Urothelium cell line (cell line): Measurements from ENCODE around the gene TEN1.
"Not testable (repeated sequence)": the region's sequence is repeated elsewhere in the genome, so short reads cannot be mapped to it uniquely, and the experiment has no call there.

Experiments used
- DNase-seq: peaks from one replicate; pipeline ENCODE4 v3.0.0; 2011; ENCODE audit warnings: low spot score, mixed read lengths
- FAIRE-seq: peaks from 2 replicates; lab custom pipeline; 2011; peaks lifted over from hg19 to GRCh38; lab: Jason Lieb, UNC

TEN1 gene, protein sequence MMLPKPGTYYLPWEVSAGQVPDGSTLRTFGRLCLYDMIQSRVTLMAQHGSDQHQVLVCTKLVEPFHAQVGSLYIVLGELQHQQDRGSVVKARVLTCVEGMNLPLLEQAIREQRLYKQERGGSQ

GRCh38 chr17:75978938-75979704, at the start of gene TEN1, which contains the start of gene ACOX1:
TEN1 (plus strand) TSS chr17:75979240; CDS start chr17:75986193, 6,953 bp downstream.
ACOX1 (minus strand) TSS chr17:75979166; CDS start chr17:75979073, 93 bp downstream.
- DNase-seq (peak; percentile 99), FAIRE-seq (peak; percentile 50)

GRCh38 chr17:75931062-75931461, 48.0 kb upstream of the TEN1 start:
- FAIRE-seq = no peak
- no peak for DNase-seq

DNA sequence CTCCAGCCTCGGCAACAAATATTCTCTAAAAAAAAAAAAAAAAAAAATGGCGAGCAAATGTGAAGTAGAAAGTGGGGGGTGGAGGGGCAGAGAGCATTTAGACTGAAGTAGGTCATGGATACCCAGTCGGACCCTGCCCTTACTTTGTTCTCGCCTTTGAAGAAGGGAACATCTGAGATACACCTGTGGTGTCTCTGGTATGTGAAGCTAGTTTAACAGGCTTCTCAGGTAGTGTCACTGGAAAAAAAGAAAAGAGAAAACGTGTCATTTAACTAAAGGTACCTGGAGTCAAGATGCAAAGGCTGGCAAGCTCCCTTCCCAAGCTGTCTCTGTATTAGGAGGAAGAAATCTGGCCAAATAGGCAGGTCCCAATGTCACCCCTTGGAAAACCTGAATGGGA, 46.2 kb upstream of the TEN1 start:
- no peak for FAIRE-seq
- no peak for DNase-seq

GRCh38 chr17:75933808-75934207, 45.2 kb upstream of the TEN1 start:
- no peak for DNase-seq
- peak; percentile 23 for FAIRE-seq

GRCh38 chr17:75937652-75938051, 41.4 kb upstream of the TEN1 start:
- no peak for FAIRE-seq
- no peak for DNase-seq

GRCh38 chr17:75940727-75941441, 38.2 kb upstream of the TEN1 start, which contains the start of gene FBF1:
FBF1 (minus strand) TSS chr17:75941042; CDS start chr17:75938149, 2,893 bp downstream.
- FAIRE-seq (peak; percentile 98), DNase-seq (peak; percentile 100)

DNA sequence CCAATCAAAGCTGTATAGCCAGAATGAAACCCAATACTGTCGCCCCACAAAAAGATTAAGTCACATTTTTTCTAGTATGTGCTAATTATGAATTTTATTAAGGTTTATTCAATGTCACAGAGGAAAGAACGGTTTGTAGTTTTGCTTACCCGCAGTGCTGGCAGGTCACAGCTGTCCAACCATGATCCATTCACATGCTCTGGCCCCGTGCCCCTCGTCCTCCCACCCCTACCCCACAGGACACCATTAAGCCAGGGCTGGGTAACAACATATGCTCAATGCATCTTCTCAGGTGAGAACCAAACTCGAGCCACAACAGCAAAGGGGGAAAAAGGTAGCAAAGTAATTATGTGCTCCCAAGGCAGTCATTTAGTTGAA, 37.6 kb upstream of the TEN1 start:
- no peak for DNase-seq
- FAIRE-seq = peak; percentile 20

DNA sequence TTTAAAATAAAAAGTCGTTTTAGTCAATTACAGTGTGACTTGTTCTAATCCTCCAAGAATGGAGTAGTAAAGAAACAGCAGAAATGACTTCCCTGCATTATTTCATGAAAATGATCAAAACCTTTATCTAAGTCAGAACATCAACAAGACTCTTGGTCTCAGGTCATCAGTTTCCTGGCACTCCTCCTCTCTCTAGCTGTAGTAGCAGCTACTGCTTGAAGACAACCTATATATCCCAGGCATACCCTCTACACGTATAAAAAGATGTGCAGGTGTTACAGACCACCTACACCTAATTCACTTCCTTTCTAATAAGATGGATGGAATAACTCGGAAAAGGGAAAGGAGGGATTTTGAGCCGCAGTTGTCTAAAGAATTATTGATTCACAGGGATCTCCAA, 36.6 kb upstream of the TEN1 start:
- DNase-seq (no peak), FAIRE-seq (no peak)

- DNase-seq = no peak
Measured at GRCh38 chr17:75943491-75943890, 35.5 kb upstream of the TEN1 start.

GRCh38 chr17:75945211-75945610, 33.8 kb upstream of the TEN1 start:
- no peak for FAIRE-seq
- DNase-seq = no peak

More at GRCh38 chr17:75943491-75943890, 35.5 kb upstream of the TEN1 start:
- no peak for FAIRE-seq

- FAIRE-seq (no peak), DNase-seq (no peak)
Measured at GRCh38 chr17:75950421-75950820, 28.6 kb upstream of the TEN1 start.

GRCh38 chr17:75950855-75951554, 28.0 kb upstream of the TEN1 start:
- no peak for FAIRE-seq
- DNase-seq = no peak

DNA sequence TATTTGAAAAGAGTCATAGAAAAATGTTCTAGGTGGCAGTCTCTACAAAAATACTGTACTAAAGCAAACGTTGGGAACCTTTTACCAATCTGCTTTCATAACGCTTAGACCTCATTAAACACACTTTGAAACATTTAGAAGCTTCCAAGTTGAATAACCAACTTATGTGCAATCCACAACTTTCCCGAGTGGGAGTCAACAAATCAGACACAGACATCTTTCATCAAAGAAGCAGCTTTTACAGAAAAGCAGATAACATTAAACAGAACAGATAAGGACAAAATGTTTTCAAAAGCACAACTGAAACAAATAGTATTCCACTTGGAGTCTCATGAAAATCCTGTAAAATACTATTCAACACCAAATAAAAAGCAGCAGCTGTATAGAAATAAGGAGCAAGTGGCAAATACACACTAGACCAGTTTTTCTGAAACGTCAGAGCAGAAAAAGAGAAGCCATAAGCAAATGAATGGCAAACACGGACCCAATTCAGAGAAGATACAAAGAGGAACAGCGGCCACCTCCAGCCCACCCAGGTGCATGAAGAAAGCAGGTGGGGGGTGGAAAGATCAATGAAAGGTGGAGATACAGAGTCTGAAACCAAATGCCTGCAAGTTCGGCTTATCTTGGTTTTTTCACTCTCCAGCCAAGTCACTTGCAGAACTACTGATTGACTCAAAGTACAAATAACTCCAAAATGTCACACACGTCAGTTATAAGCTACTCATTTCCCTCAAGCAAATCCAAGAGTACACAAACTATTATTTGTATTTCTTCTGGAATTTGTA, 19.8 kb upstream of the TEN1 start:
- no peak for DNase-seq
- no peak for FAIRE-seq

GRCh38 chr17:75959839-75960511, 19.1 kb upstream of the TEN1 start:
- DNase-seq (no peak), FAIRE-seq (peak; percentile 59)

DNA sequence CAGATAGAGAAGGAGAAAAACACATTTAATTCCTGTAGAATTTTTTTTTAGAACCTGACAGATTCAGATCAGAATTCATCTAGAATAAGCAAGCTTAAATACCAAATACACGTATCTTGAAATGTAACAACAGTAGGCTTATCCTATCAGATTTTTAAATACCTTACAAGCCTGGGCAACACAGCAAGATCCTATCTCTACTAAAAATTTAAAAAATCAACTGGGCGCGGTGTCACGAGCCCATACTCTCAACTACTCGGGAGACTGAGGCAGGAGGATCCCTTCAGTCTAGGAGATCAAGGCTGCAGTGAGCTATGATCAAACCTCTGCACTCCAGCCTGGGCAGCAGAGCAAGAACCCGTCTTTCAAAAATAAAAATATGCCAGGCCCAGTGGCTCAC, 13.6 kb upstream of the TEN1 start:
- FAIRE-seq (no peak), DNase-seq (no peak)

- FAIRE-seq, DNase-seq: not testable (repeated sequence)
Measured at GRCh38 chr17:75969044-75969443, 10.0 kb upstream of the TEN1 start.

- DNase-seq (no peak), FAIRE-seq (no peak)
Measured at GRCh38 chr17:75970011-75970523, 9.0 kb upstream of the TEN1 start.

DNA sequence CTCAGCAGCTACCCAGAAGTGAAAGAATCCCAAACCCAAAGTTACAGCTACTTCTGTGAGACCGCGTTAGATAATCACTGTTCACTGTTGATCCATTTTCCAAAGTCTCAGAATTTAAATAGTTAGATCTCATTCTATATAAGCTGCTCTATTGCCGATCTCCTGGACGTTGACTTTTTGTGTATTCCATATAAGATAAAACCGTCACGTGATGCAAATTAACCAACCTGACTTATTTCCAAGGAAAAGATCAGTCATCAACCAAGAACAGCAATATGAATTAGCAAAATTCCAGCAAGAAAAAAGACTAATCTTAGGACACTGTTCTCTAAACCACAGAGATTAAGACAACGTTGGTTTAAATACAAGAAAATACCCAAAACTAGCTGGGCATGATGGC, 8.4 kb upstream of the TEN1 start:
- DNase-seq (no peak), FAIRE-seq (no peak)

DNA sequence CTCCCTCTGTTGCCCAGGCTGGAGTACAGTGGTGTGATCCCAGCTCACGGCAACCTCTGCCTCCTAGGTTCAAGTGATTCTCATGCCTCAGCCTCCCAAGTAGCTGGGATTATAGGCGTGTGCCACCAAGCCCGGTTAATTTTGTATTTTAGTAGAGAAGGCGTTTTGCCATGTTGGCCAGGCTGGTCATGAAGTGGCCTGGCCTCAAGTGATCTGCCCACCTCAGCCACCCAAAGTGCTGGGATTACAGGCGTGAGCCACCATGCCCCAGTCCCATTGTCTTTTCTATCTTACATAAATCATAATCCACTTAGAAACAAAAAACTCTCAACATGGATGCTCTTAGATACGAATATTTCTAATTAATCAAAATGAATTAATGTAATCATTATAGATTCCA, 3.9 kb upstream of the TEN1 start:
- FAIRE-seq, DNase-seq: not testable (repeated sequence)
